ENCODE data around the gene CISTR. TPM values are rescaled to one million over a fixed set of nuclear protein-coding genes. Genes with fewer than 3 reads are reported as not detected.

CISTR gene
- total RNA-seq, 1 experiment from 2014 or later = not detected

GRCh38 chr12:53765891-53766290, 14.1 kb upstream of the CISTR start:
- peaks cover 80% of the 10 kb centered on the region for H3K27me3 Mint-ChIP-seq (ENCODE audit: low read depth)

More at GRCh38 chr12:53765891-53766290, 14.1 kb upstream of the CISTR start:
- Histone ChIP-seq H3K9ac (ENCODE audit: extremely low read depth, insufficient read length, low read length) (no peak overlapping the region), H3K18ac (ENCODE audit: insufficient read length, low read depth, low read length) (no peak overlapping the region), H2BK12ac (ENCODE audit: insufficient read length, low read depth, low read length) (no peak overlapping the region), H4K91ac (ENCODE audit: insufficient read length, low read depth, low read length) (no peak overlapping the region), H2BK5ac (ENCODE audit: insufficient read length, low read length) (no peak overlapping the region), H2BK20ac (ENCODE audit: low read depth, low read length, poor library complexity, severe bottlenecking) (no peak overlapping the region), H3K4me2 (ENCODE audit: insufficient read depth, insufficient read length, low read length) (no peak overlapping the region), H3T11ph (ENCODE audit: low read length) (no peak overlapping the region), H3K27ac (ENCODE audit: insufficient read length, low read depth, low read length) (no peak overlapping the region), H3K4me1 (ENCODE audit: insufficient read depth, low read length) (no peaks in the 10 kb centered on the region), H3K23ac (ENCODE audit: insufficient read length, low read depth, low read length) (no peak overlapping the region), H4K20me1 (ENCODE audit: control insufficient read depth, insufficient read depth, insufficient read length) (no peaks in the 10 kb centered on the region), H3K23me2 (ENCODE audit: insufficient read length, low read depth, low read length, poor library complexity, severe bottlenecking) (no peaks in the 10 kb centered on the region), H2BK120ac (ENCODE audit: low read depth, low read length, poor library complexity, severe bottlenecking) (no peak overlapping the region), H2AK5ac (ENCODE audit: insufficient read length, low read length) (no peak overlapping the region), H4K8ac (replicated peaks; ENCODE audit: insufficient read length, low read depth, low read length) (no peak overlapping the region), H2BK15ac (ENCODE audit: low read depth, low read length) (no peak overlapping the region), H3K4ac (ENCODE audit: low read depth, low read length) (no peak overlapping the region), H2AFZ (ENCODE audit: low read length) (no peak overlapping the region), H3K56ac (ENCODE audit: insufficient read length, low read depth, low read length) (no peak overlapping the region), H3K9me3 (ENCODE audit: control insufficient read depth, low read depth, low read length) (no peaks in the 10 kb centered on the region), H3K79me2 (ENCODE audit: insufficient read depth, low read length) (no peaks in the 10 kb centered on the region; the same call in 1 of the 2 replicates), H3K27me3 (ENCODE audit: insufficient read depth, low read length) (no peaks in the 10 kb centered on the region; the same call in 1 of the 2 replicates), H4K5ac (ENCODE audit: insufficient read length, low read depth, low read length) (no peak overlapping the region), H3K79me1 (ENCODE audit: insufficient read depth, low read depth, low read length, poor library complexity, severe bottlenecking) (no peaks in the 10 kb centered on the region), H3K14ac (ENCODE audit: insufficient read depth, low read length) (no peak overlapping the region)
- no peak for DNase-seq
- TF ChIP-seq CTCF (conservative IDR thresholded peaks at IDR 0.05) = no peak
- no peaks in the 10 kb centered on the region for H3K4me1 Mint-ChIP-seq
- no peaks in the 10 kb centered on the region for H3K9me3 Mint-ChIP-seq
- H3K36me3 Mint-ChIP-seq (ENCODE audit: insufficient read depth in 1 of 3, low read depth in 3 of 3) = no peaks in the 10 kb centered on the region
- no peak overlapping the region for H3K27ac Mint-ChIP-seq
- WGBS (ENCODE audit: extremely low coverage, insufficient read length, low lambda C conversion rate) = no CpG with 5 or more reads among the region's 2 CpGs
- no peak overlapping the region for H3K4me3 Mint-ChIP-seq
